ENCODE data around the gene INPP5A. TPM values are rescaled to one million over a fixed set of nuclear protein-coding genes. Genes with fewer than 3 reads are reported as not detected.
A peak's percentile ranks its signal among the peaks of the same experiment; 100 is the strongest.

INPP5A gene
- total and polyA plus RNA-seq, 10 of the 15 experiments (the other 5 are each of a cell fraction or from before 2014, with no cell fraction given) = 0.52 to 15.0 (median 6.3) TPM

- ChIA-PET POLR2A (no interaction called here), SMC1A (ENCODE audit: uncharacterized antibody, unreplicated experiment) (no interaction called here), RAD21 (ENCODE audit: unreplicated experiment) (interaction anchor here (1.0 kb wide), 1 partner anchor 48 kb away, joined by 4 read pairs; no protein-coding TSS in a partner anchor), CTCF (no interaction called here)
- Histone ChIP-seq H3K9ac (ENCODE audit: control insufficient read depth, insufficient read depth, low read length) (no peak overlapping the region), H3K9me3 (replicated peaks; ENCODE audit: control insufficient read depth, insufficient read depth, low read length) (no peaks in the 10 kb centered on the region), H3K27ac (ENCODE audit: control insufficient read depth, insufficient read depth) (no peak overlapping the region), H3K27me3 (replicated peaks in 1 of 2; ENCODE audit: control insufficient read depth in 2 of 2, insufficient read depth in 2 of 2, low read length in 1 of 2) (no peaks in the 10 kb centered on the region; a peak in 1 of 4 replicates), H3K36me3 (ENCODE audit: control insufficient read depth in 2 of 2, insufficient read depth in 2 of 2, low read length in 1 of 2) (no peaks in the 10 kb centered on the region), H3K79me2 (ENCODE audit: control insufficient read depth, insufficient read depth, low read length) (peaks cover 13% of the 10 kb centered on the region), H2AFZ (ENCODE audit: control insufficient read depth, low read depth, low read length) (no peak overlapping the region), H3K4me2 (ENCODE audit: control insufficient read depth, insufficient read depth) (peak overlapping the region; percentile 47), H4K20me1 (ENCODE audit: control insufficient read depth, insufficient read depth) (peaks cover 7% of the 10 kb centered on the region), H3K4me3 (peak overlapping the region; percentile 35; the same call in 1 of the 2 replicates), H3K4me1 (ENCODE audit: control insufficient read depth, insufficient read depth, low read length) (peaks cover 26% of the 10 kb centered on the region)
- intact Hi-C loops (cut with micrococcal nuclease; ENCODE audit: unreplicated experiment) = no loop called here
- ATAC-seq (peak; percentile 27), FAIRE-seq (no peak), DNase-seq (ENCODE audit: low read depth, low spot score) (no peak)
- 71% methylated on average over 35 of the region's 35 CpGs for WGBS (ENCODE audit: insufficient coverage, insufficient replicate concordance, low lambda C conversion rate, missing lambda C conversion rate)
- BruUV-seq (replicated peaks) = no TSS peak
- in situ Hi-C loops (cut with MboI) = no loop called here
- TF ChIP-seq SREBF1 (IDR thresholded peaks at IDR 0.05; ENCODE audit: low read length) = no peak
- no peak for TF ChIP-seq RFX5 (IDR thresholded peaks at IDR 0.05; ENCODE audit: low read depth, low read length)
- TF ChIP-seq PAX8 (IDR thresholded peaks at IDR 0.05) = no peak
- TF ChIP-seq, protein P1, sequence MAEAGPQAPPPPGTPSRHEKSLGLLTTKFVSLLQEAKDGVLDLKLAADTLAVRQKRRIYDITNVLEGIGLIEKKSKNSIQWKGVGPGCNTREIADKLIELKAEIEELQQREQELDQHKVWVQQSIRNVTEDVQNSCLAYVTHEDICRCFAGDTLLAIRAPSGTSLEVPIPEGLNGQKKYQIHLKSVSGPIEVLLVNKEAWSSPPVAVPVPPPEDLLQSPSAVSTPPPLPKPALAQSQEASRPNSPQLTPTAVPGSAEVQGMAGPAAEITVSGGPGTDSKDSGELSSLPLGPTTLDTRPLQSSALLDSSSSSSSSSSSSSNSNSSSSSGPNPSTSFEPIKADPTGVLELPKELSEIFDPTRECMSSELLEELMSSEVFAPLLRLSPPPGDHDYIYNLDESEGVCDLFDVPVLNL (IDR thresholded peaks at IDR 0.05; ENCODE audit: low read depth, low read length) = no peak
- TF ChIP-seq ESRRA (IDR thresholded peaks at IDR 0.05; ENCODE audit: low read length) = no peak
- no peak for TF ChIP-seq NBN (IDR thresholded peaks at IDR 0.05)
- no peak for TF ChIP-seq SIN3A (IDR thresholded peaks at IDR 0.05; ENCODE audit: low read depth, low read length)
- TF ChIP-seq SUPT20H (IDR thresholded peaks at IDR 0.05; ENCODE audit: borderline replicate concordance, control insufficient read depth, low read depth, low read length) = no peak
- TF ChIP-seq, protein P2, sequence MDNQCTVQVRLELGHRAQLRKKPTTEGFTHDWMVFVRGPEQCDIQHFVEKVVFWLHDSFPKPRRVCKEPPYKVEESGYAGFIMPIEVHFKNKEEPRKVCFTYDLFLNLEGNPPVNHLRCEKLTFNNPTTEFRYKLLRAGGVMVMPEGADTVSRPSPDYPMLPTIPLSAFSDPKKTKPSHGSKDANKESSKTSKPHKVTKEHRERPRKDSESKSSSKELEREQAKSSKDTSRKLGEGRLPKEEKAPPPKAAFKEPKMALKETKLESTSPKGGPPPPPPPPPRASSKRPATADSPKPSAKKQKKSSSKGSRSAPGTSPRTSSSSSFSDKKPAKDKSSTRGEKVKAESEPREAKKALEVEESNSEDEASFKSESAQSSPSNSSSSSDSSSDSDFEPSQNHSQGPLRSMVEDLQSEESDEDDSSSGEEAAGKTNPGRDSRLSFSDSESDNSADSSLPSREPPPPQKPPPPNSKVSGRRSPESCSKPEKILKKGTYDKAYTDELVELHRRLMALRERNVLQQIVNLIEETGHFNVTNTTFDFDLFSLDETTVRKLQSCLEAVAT (IDR thresholded peaks at IDR 0.05) = no peak
Measured at GRCh38 chr10:132544744-132545658, 7.4 kb downstream of the INPP5A start.

Measured in GM12878 (cell line).